GM21367 (cell line): ENCODE results near the gene MEX3D.

ENCODE experiments used
- ATAC-seq: cut with Tn5 transposase; IDR thresholded peaks from one replicate; pipeline ENCODE4 v1.9.1; 2021; ENCODE audit not compliant: unreplicated experiment

MEX3D gene

DNA sequence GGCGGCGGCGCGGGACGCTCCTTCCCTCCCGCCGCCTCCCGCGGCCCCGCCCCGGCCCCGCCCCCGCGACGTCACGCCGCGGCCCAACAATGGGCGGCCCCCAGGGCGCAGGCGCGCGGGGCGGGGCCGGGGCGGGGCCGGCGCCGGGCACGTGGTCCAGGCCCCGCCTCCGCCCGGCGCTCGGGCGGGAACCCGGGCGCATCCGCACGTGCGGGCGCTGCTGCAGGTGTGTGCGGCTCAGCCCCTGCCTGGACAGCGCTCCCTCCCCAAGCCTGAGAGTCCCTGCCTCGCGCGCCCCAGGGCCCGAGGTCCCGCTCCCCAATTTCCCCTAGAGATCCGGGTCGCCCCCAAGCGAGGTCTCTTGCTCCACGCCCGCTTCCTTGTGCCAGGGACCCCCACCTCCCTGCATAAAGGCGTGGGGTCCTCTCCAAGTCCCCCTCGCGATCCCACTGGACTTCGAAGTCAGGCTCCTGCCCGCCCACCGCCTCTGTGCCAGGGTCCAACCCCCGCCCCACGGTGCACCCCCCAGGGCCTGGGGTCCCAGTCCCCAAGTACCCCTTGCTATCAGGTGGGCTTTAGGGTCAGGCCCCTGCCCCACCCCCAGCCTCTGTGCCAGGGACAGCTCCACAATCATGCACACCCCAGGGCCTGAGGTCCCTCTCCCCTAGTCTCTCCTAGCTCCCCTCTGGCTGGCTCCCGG, at the start of gene MEX3D:
Gene MEX3D (minus strand): TSS at position 6 of the 700 bp plus-strand sequence. CDS start 267 bp downstream, outside the sequence.
- no peak for ATAC-seq

- ATAC-seq: no peak
These were observed 48.8 kb upstream of the MEX3D start for GRCh38 chr19:1616875-1617274.

DNA sequence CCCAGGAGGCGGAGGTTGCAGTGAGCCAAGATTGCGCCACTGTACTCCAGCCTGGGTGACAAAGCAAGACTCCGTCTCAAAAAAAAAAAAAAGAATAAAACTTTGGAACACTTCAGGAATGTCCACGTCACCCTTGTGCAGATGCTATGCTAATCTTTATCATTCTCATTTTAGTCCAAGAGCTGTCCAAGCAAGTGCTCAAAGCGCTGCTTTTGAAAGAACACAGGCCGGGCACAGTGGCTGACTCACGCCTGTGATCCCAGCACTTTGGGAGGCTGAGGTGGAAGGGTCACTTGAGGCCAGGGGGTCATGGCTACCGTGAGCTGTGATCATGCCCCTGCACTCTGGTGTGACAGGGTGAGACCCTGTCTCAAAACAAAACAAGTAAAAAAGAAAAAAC, 48.3 kb upstream of the MEX3D start:
- ATAC-seq: no peak

DNA sequence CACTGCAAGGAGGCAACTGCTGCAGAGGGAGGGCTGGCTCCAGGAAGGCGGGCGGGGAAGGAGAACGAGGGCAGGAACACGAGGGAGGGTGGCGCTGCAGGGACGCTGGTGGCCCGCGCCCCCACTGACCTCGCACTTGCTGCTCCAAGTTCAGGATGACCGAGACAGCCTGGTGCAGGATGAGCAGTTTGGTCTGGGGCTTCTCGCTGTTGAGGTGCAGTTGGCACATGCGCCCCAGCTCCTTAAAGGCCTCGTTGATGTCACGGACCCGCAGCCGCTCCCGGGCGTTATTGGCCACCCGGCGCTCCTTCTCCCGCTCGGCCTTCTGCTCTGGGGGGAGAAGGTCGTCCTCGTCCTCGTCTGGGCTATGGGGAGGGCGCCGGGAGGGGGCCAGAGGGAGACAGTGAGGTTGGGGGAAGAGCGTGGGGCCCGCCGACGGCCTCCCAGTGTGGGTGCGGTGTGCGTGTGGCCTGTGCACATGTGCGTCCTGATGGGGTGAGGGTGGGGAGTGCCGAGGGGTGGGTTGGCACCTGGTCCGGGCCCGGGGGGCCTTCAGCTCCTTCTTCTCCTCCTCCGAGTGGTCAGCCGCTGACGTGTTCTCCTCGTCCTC, 47.1 kb upstream of the MEX3D start:
- no peak for ATAC-seq

GRCh38 chr19:1613808-1614570, 45.9 kb upstream of the MEX3D start:
- no peak for ATAC-seq

DNA sequence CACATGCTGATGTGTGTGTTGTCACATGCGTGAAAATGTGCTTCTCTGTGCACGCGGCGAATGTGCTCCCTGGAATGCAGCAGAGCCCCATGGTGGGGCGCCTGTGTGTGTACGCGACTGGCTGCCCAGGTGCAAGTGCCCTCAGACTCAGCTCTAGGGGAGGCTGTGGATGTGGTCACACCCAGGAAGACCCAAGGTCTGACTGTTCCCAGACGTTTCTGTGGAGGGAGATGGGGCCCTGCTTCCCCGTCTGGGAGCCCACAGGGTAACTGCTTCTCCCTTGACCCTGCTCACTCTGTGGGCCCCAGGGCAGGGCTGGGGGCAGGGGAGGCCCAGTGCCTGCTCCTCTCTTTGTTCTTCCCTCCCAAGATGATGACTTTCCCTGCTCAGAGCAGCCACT, 45.0 kb upstream of the MEX3D start:
- ATAC-seq: no peak

GRCh38 chr19:1612114-1613086, 44.3 kb upstream of the MEX3D start:
- ATAC-seq: no peak

DNA sequence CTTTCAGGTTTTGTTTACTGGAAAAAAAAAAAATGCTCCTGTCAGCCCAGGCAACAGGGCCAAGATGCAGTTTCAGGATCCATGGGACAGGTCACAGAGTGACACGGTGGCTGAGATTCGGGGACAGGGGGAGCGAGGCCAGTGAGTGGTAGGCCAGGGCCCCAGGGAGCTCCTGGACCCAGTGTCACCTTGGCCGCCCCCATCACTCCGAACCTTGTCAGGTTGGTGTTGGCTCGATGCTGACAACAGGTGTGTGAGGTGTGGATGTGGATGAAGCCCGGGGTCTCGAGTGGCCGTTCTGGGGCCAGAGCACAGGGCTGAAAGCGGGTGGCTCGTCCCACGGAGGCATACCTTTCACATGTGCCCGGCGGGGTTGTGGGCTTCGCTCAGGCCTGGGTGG, 43.2 kb upstream of the MEX3D start:
- no peak for ATAC-seq

- ATAC-seq: no peak
These were observed 42.5 kb upstream of the MEX3D start for GRCh38 chr19:1610579-1610978.

DNA sequence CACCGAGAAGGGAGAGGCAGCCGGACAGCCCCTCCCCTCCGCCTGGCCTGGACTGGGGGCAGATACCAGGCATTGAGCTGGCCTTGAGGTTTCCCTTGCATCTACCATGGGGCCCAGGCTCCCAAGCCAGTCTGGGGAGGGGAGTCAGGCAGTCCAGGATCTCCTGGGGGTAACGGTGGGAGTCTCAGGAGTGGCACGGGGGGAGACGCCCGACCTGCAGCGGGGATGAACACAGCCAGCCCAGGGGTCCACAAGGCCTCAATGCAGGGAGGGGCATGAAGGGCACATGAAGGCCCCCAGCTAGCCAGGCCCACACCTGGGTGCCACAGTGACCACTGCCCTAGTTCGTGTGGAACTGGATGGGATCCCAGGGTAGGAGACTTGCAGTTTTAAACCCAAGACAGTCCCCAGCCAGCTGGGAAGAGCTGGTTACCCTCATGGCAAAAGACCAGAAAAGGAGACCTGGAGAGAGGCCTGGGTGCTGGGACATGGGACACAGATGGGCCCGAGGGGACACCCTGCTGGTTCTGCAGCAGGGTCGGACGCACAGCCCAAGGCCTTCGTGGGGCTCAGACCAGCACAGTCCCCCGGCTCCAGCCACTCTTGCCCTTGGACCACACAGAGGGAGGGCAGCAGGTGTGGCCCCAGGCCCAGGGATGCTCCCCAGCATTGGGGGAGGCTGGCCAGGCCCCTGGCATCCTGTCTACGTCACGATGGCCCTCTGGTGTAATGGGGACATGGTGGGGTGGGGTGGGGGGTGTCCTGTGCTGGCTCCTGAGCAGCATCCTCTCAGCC, 41.8 kb upstream of the MEX3D start:
- ATAC-seq: no peak

- no peak for ATAC-seq
These were observed 40.9 kb upstream of the MEX3D start for GRCh38 chr19:1609103-1609396.

DNA sequence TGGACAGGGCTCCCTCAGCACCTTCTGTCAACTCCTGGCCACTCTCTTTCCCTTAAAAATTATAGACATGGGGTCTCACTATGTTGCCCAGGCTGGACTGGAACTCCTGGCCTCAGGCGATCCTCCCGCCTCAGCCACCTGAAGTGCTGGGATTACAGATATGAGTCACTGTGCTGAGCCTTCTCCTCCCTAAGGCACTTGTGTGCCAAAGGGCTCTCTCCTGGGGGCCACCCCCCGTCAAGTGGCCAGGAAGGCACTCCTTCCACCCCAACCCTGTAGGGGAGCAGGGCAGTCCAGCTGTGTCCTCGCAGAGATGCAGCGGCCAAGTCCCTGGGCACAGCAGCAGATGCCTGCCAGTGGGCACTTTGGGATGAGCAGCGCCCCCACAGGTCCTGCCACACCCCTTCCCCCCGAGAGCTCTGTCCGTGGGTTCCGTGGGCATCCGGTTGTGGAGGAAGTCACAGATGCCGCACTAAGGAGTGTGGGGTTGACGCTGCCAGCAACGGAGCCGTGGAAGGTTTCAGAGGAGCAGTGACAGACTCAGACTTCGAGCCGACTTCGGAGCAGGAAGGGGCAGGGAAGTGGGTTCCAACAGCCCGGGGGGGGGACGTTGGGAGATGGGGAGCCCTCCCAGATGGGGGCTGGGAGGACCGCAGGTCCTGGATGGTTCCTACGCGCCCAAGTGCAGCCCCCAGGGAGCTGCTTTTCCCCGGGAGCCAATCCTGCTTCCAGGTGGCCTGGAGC, 40.4 kb upstream of the MEX3D start:
- ATAC-seq: no peak

DNA sequence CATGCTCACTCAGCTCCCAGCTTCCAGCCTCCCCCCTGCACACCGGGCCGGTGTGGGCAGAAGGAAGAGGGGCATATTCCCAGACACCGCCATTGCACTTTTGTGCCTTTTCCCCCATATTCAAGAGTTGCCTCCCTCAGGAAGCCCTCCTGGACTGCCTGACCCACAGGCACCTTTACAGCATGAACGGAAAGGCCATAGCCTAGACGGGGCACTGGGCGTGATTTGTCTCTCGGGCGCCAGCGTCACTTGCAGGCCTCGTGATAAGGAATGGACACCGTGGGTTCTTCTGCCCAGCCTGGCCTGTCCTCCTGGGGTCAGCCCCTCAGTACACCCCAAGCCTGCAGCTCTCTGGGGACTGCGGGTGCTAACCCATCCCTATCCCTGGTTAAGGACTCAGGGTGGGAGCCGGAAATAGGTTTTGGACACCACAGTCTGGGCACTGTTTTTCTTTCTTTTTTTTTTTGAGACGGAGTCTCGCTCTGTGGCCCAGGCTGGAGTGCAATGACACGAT, 38.1 kb upstream of the MEX3D start:
- ATAC-seq: no peak

GRCh38 chr19:1605236-1606137, 37.4 kb upstream of the MEX3D start, which contains the start of gene UQCR11:
TSS of gene UQCR11 (minus strand) at chr19:1605462. CDS start at chr19:1605409, 53 bp downstream.
- ATAC-seq: peak; percentile 65

DNA sequence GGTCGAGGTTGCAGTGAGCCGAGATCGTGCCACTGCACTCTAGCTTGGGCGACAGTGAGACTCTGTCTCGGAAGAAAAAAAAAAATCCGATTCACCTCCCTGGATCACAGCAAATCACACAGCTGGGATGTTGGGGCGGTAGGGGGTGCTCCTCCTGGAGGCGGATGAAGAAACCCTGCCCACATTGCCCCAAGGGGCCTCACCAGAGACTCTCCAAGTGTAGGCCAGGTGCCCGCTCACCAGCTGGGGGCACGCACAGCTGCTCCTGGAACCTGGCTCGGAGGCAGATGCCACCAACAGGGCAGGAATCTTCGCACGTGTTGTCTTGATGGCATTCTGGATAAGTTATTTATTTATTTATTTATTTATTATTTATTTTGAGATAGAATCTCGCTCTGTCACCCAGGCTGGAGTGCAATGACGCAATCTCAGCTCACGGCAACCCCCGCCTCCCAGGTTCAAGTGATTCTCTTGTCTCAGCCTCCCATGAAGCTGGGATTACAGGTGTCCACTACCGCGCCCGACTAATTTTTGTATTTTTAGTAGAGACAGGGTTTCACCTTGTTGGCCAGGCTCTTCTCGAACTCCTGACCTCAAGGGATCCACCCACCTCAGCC, 34.1 kb upstream of the MEX3D start:
- no peak for ATAC-seq

DNA sequence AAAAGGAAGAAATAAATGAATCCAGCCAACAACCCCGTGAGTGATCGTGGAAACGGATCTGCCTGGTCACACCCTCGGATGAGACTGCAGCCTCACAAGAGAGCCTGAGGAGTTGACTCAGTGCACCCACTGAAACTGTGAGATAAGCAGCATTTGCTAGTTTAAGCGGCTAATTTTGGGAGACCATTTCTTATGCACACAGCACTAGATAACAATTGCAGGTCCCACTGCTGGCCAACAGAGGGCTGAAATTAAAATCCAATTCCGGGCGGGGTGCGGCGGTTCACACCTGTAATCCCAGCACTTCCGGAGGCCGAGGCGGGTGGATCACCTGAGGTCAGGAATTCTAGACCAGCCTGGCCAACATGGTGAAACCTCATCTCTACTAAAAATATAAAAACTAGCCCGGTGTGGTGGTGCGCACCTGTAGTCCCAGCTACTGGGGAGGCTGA, 33.5 kb upstream of the MEX3D start:
- no peak for ATAC-seq

DNA sequence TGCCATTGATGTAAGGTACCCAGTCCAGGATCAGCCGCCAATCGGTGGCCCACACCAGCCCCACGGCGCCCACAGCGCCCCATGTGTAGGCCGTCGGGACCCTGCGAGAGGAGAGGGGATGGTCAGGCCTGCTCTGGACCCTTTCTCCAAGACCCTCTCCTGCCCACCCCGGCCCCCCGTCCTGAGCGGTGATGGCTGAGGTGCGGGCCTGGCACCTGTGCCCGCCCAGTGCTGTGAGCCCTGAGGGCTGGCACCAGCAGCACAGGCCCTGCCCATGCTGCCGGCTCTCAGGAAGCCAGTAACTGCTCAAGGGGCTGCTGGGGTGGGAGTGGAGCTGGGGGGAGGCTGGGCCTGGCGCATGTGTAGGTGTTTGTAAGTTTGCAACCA, 31.3 kb upstream of the MEX3D start:
- no peak for ATAC-seq
